HEK293 (cell line): ENCODE data around the gene SUN5.

Source experiments
- CTCF ChIP-seq: fragments of 450-650 bp; formaldehyde crosslinking; IDR thresholded peaks from 2 replicates; pipeline ENCODE4 v1.5.1; 2016; ENCODE audit warnings: missing biosample characterization, missing genetic modification characterization
- FEZF1 ChIP-seq: fragments of 450-650 bp; formaldehyde crosslinking; IDR thresholded peaks from 2 replicates; pipeline ENCODE4 v1.5.1; 2016; ENCODE audit warnings: missing biosample characterization, missing genetic modification characterization
- MZF1 ChIP-seq: fragments of 450-650 bp; formaldehyde crosslinking; IDR thresholded peaks from 2 replicates; pipeline ENCODE4 v1.5.1; 2017; ENCODE audit warnings: missing biosample characterization, missing genetic modification characterization, borderline replicate concordance
- PBX3 ChIP-seq: sonication (generic); formaldehyde crosslinking; IDR thresholded peaks from 2 replicates; pipeline ENCODE4 v1.8.1; 2022; ENCODE audit warnings: mild to moderate bottlenecking, moderate library complexity, missing genetic modification reagents
- SETDB1 ChIP-seq: IDR thresholded peaks from one replicate; pipeline ENCODE4 v1.6.1; 2017; ENCODE audit warnings: mild to moderate bottlenecking, low read length, moderate library complexity, mixed read lengths; ENCODE audit not compliant: insufficient read length
- SP2 ChIP-seq: fragments of 450-650 bp; formaldehyde crosslinking; IDR thresholded peaks from 2 replicates; pipeline ENCODE4 v1.5.1; 2016; ENCODE audit warnings: missing biosample characterization, missing genetic modification characterization
- TCF7L2 ChIP-seq: IDR thresholded peaks from 2 replicates; pipeline ENCODE4 v1.6.1; 2011; ENCODE audit warnings: low read depth, mild to moderate bottlenecking, inconsistent platforms, low read length, moderate library complexity, borderline replicate concordance
- ZBTB11 ChIP-seq: fragments of 450-650 bp; formaldehyde crosslinking; conservative IDR thresholded peaks from 2 replicates; pipeline ENCODE4 v1.5.1; 2016; ENCODE audit warnings: low read depth, missing biosample characterization, missing genetic modification characterization
- ZNF174 ChIP-seq: fragments of 450-650 bp; formaldehyde crosslinking; IDR thresholded peaks from 2 replicates; pipeline ENCODE4 v1.5.0; 2017; ENCODE audit warnings: missing biosample characterization, mild to moderate bottlenecking, missing genetic modification characterization
- ZNF449 ChIP-seq: fragments of 450-650 bp; formaldehyde crosslinking; IDR thresholded peaks from 2 replicates; pipeline ENCODE4 v1.5.1; 2017; ENCODE audit warnings: missing biosample characterization, mild to moderate bottlenecking, missing genetic modification characterization, moderate library complexity
- ZNF510 ChIP-seq: fragments of 450-650 bp; formaldehyde crosslinking; IDR thresholded peaks from 2 replicates; pipeline ENCODE4 v1.5.1; 2018; ENCODE audit warnings: mild to moderate bottlenecking, missing genetic modification characterization, missing biosample characterization; ENCODE audit not compliant: insufficient replicate concordance
- ZNF548 ChIP-seq: fragments of 450-650 bp; formaldehyde crosslinking; IDR thresholded peaks from 2 replicates; pipeline ENCODE4 v1.5.1; 2016; ENCODE audit warnings: missing biosample characterization, missing genetic modification characterization

- TF ChIP-seq ZNF174 (tag by site-specific recombination) (no peak), SP2 (no peak), CTCF (tag by site-specific recombination) (no peak), SETDB1 (no peak), PBX3 (CRISPR knock-in tag) (no peak), ZNF548 (tag by site-specific recombination) (no peak), MZF1 (tag by site-specific recombination) (no peak), ZNF449 (tag by site-specific recombination) (no peak), ZBTB11 (tag by site-specific recombination) (no peak), FEZF1 (tag by site-specific recombination) (no peak), TCF7L2 (no peak), ZNF510 (tag by site-specific recombination) (no peak)
Measured at GRCh38 chr20:33019465-33020277, 15.4 kb upstream of the SUN5 start.
